GM12864 (cell line): ENCODE results near the gene RREB1.

Experiments used
- DNase-seq: peaks from one replicate; pipeline ENCODE4 v3.0.0-alpha.2; 2011; ENCODE audit warnings: low read depth
- H3K4me3 ChIP-seq: 2 replicates; pipeline ENCODE4 v1.5.1; 2011; ENCODE audit warnings: mild to moderate bottlenecking, low read depth, low read length, control low read depth
- CTCF ChIP-seq: IDR thresholded peaks from 2 replicates; pipeline ENCODE4 v1.5.1; 2011; ENCODE audit warnings: low read depth, mild to moderate bottlenecking, moderate library complexity, low read length, control low read depth, inconsistent platforms; ENCODE audit errors: missing control alignments

The RREB1 gene

GRCh38 chr6:7183707-7184106 is 75.9 kb downstream of the RREB1 start:
- no peak overlapping the region for H3K4me3 ChIP-seq
- DNase-seq, result no peak

GRCh38 chr6:7184502-7184901 is 76.7 kb downstream of the RREB1 start:
- no peak for TF ChIP-seq CTCF
- no peak overlapping the region for H3K4me3 ChIP-seq
- DNase-seq, result no peak

More at GRCh38 chr6:7183707-7184106, 75.9 kb downstream of the RREB1 start:
- no peak for TF ChIP-seq CTCF

GRCh38 chr6:7185561-7185960 is 77.8 kb downstream of the RREB1 start:
- no peak overlapping the region for H3K4me3 ChIP-seq
- no peak for DNase-seq
- TF ChIP-seq CTCF, result no peak

GRCh38 chr6:7188492-7188891 is 80.7 kb downstream of the RREB1 start:
- TF ChIP-seq CTCF, result no peak
- no peak overlapping the region for H3K4me3 ChIP-seq

GRCh38 chr6:7189101-7189758 is 81.5 kb downstream of the RREB1 start:
- TF ChIP-seq CTCF, result no peak

More at GRCh38 chr6:7188492-7188891, 80.7 kb downstream of the RREB1 start:
- peak; percentile 65 for DNase-seq

GRCh38 chr6:7190791-7191190 is 83.0 kb downstream of the RREB1 start:
- no peak for TF ChIP-seq CTCF
- no peak for DNase-seq

More at GRCh38 chr6:7189101-7189758, 81.5 kb downstream of the RREB1 start:
- H3K4me3 ChIP-seq, result no peak overlapping the region
- DNase-seq, result no peak

GRCh38 chr6:7193122-7193521 is 85.4 kb downstream of the RREB1 start:
- DNase-seq, result no peak

More at GRCh38 chr6:7190791-7191190, 83.0 kb downstream of the RREB1 start:
- H3K4me3 ChIP-seq, result no peak overlapping the region

More at GRCh38 chr6:7193122-7193521, 85.4 kb downstream of the RREB1 start:
- no peak for TF ChIP-seq CTCF
- no peak overlapping the region for H3K4me3 ChIP-seq
